ENCODE results near the gene CCDC192.
A peak's percentile ranks its signal among the peaks of the same experiment; 100 is the strongest.
"Not testable (repeated sequence)": the region's sequence is repeated elsewhere in the genome, so short reads cannot be mapped to it uniquely, and the experiment has no call there.

The CCDC192 gene

DNA sequence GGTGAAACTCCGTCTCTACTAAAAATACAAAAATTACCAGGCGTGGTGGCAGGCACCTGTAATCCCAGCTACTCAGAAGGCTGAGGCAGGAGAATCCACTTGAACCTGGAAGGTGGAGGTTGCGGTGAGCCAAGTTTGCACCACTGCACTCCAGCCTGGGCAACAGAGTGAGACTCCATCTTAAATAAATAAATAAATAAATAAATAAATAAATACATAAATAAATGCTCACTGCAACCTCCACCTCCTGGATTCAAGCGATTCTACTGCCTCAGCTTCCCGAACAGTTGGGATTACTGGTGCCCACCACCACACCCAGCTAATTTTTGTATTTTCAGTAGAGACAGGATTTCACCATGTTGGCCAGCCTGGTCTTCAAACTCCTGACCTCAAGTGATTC is 144.4 kb downstream of the CCDC192 start:
- not testable (repeated sequence) for DNase-seq (ENCODE audit: low spot score)

DNA sequence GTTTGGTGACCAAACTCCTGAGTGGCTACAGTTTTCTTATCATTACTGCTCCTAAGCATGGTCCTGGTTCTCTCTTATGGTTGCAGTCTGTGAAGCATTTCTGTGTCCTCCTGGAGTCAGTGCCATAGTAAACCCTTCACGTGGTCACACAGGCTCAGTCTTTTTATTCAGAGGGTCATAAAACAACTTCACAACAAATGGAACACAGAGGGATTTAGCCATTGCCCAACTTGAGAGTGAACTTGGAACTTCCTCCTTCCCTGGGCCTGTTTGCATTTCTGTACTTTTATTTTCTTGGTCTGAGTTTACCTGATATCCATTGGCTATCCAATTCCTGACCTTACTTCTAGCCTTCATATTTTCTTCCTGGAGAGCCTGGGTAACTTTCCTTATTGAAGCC is 144.9 kb downstream of the CCDC192 start:
- DNase-seq (ENCODE audit: low spot score): peak; percentile 20

- no peak for DNase-seq (ENCODE audit: low spot score)
Observed at GRCh38 chr5:127849408-127849807, 146.2 kb downstream of the CCDC192 start.

DNA sequence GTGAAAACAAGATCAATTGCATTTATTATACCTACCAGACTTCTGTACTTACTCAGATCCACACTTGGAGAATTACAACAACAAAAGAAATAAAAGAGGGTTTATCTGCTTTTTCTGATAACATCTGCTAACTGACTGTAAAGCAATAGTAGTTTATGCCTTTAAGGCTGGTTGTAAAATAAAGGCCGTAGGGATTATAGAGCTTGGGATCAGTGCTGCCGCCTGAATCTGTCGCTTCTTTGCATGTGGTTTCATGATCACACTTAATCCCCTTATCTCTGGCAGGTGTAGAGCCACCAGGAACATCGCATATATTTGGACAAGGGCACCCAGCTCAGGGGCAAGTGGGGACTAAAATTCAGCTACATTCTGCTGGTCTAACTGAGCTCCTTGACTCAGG is 146.7 kb downstream of the CCDC192 start:
- no peak for DNase-seq (ENCODE audit: low spot score)

GRCh38 chr5:127851964-127852363 is 148.8 kb downstream of the CCDC192 start:
- DNase-seq (ENCODE audit: low spot score): no peak

DNA sequence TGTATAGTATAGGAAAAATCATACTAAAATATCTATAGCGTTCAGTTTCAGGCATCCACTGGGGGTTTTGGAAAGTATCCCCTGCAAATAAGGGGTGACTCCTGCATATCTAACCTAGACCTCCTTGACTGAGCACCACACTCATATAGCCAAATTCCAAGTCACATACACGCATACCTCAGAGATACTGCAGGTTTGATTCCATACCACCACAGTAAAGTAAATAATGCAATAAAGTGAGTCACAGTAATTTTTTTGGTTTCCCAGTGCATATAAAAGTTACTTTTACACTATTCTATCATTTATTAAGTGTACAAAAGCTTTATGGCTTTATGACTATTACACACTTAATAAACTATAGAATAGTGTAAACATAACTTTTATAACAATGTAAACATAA is 151.3 kb downstream of the CCDC192 start:
- no peak for DNase-seq (ENCODE audit: low spot score)

- DNase-seq (ENCODE audit: low spot score): no peak
Observed at GRCh38 chr5:127856292-127856691, 153.1 kb downstream of the CCDC192 start.

- DNase-seq (ENCODE audit: low spot score): no peak
Observed at GRCh38 chr5:127858116-127858784, 155.1 kb downstream of the CCDC192 start.

DNA sequence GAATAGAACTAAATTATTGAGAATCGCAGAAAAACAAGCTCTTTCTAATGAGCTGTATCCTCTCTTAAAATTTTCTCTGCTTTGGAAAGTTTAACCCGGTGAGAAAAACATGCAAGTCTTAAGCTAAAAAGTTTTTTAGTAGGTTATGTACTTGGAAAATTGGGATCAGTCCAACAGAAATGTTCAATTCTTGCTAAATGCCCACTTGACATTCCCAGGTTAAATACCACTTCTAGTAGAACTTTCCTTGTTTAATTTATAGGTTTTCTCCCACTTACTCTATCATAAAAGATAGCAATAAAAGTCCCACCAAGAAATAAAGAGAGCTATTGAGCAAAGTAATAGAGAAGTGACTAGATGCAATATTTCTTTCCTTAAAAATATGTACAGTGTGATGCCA is 157.1 kb downstream of the CCDC192 start:
- DNase-seq (ENCODE audit: low spot score): no peak

GRCh38 chr5:127863161-127863560 is 160.0 kb downstream of the CCDC192 start:
- no peak for DNase-seq (ENCODE audit: low spot score)

GRCh38 chr5:127863610-127864395 is 160.6 kb downstream of the CCDC192 start:
- no peak for DNase-seq (ENCODE audit: low spot score)

DNA sequence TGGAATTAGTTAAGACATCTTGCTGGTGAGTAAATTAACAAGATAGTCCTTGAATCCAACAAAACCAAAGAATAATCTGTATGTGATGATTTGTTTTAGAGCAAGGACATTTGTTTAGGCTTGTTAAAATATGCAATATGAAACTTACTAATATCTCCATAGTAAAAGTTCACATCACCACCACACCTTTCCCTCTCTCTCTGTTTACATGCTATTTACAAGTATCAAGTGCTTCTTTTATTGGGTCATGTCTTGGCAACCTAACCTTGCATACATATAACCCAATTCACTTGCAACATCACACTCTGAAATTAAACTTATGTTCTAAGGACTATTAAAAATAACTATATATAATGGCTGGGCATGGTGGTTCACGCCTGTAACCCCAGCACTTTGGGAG is 161.3 kb downstream of the CCDC192 start:
- no peak for DNase-seq (ENCODE audit: low spot score)

GRCh38 chr5:127865273-127865672 is 162.1 kb downstream of the CCDC192 start:
- DNase-seq (ENCODE audit: low spot score): no peak

DNA sequence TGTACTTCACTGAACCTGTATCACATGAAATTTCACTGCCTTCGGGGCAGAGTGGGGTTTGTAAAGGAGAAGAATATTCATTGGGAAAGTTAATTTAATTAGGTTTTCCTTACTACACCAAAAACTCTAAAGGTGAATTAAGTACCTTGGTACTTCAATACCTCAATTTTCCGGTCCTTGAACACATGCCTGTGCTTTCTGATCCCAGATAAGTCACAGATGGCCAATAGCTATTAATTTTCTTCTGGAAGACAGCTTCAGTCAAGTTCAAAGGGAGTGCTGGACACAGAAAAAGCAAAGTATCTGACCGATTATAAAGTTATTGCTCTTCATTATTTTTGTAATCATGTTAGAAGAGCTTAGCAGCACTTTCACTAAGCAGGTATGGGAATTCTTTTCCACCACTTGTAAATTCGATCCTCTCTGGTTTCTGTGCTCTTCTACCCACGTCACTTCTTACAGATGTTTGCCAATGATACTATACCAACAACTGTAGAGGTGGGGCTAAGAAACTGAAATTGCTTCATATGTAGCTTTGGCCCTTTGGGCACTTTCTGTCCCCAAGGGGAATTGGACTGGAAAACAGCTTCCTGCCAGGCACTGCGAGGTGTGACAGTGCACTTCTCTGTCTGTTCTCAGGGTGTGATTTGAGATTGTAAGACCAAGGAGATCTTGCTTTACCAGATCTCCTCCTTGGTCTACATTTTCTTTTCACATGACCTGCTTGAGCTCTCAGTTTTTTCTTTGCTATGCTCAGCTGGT is 164.0 kb downstream of the CCDC192 start:
- DNase-seq (ENCODE audit: low spot score): no peak

GRCh38 chr5:127870914-127871313 is 167.7 kb downstream of the CCDC192 start:
- DNase-seq (ENCODE audit: low spot score): no peak

- no peak for DNase-seq (ENCODE audit: low spot score)
Observed at GRCh38 chr5:127871503-127872153, 168.4 kb downstream of the CCDC192 start.

- DNase-seq (ENCODE audit: low spot score): no peak
Observed at GRCh38 chr5:127872494-127872893, 169.3 kb downstream of the CCDC192 start.

- DNase-seq (ENCODE audit: low spot score): peak; percentile 46
Observed at GRCh38 chr5:127875235-127876021, 172.2 kb downstream of the CCDC192 start.

GRCh38 chr5:127876384-127876783 is 173.2 kb downstream of the CCDC192 start:
- DNase-seq (ENCODE audit: low spot score): no peak

DNA sequence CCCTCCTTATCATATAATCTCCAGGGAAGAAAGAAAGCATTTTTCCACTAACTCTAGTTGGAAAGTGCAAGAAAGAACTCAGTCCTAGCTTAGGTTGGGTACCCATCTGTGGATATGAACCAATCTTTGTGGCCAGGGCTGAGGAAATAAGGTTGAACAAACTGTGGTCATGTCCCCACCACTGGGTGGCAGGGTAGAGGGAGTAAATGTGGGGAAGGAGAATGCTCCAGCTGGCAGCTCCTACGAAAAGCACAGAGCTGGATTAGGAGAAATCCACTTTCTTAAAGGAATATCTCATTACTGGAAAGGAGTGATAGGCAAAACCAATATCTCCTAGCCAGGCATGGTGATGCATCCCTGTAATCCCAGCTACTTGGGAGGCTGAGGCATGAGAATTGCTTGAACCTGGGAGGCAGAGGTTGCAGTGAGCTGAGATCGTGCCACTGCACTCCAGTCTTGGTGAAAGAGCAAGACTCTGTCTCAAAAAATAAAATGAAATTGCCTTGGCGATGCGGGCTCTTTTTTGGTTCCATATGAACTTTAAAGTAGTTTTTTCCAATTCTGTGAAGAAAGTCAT is 175.1 kb downstream of the CCDC192 start:
- peak; percentile 40 for DNase-seq (ENCODE audit: low spot score)

GRCh38 chr5:127884416-127884815 is 181.2 kb downstream of the CCDC192 start:
- DNase-seq (ENCODE audit: low spot score): no peak
